Measurements from ENCODE around the gene PDXP.
A peak's percentile ranks its signal among the peaks of the same experiment; 100 is the strongest.

PDXP gene

GRCh38 chr22:37681001-37681424 lies 22.5 kb downstream of the PDXP start:
- H3K4me3 ChIP-seq (ENCODE audit: low read length): no peak overlapping the region
- DNase-seq (ENCODE audit: low read depth): peak; percentile 16
- no peak for TF ChIP-seq CTCF (IDR thresholded peaks at IDR 0.05; ENCODE audit: insufficient read depth, low read depth, low read length, missing control alignments)

GRCh38 chr22:37681556-37682049 lies 23.1 kb downstream of the PDXP start:
- peak; percentile 81 for DNase-seq (ENCODE audit: low read depth)
- H3K4me3 ChIP-seq (ENCODE audit: low read length): no peak overlapping the region
- peak; percentile 88 for TF ChIP-seq CTCF (IDR thresholded peaks at IDR 0.05; ENCODE audit: insufficient read depth, low read depth, low read length, missing control alignments)

- H3K4me3 ChIP-seq (ENCODE audit: low read length): no peak overlapping the region
- DNase-seq (ENCODE audit: low read depth): peak; percentile 93
- no peak for TF ChIP-seq CTCF (IDR thresholded peaks at IDR 0.05; ENCODE audit: insufficient read depth, low read depth, low read length, missing control alignments)
Measured at GRCh38 chr22:37684803-37685615, 26.5 kb downstream of the PDXP start.

GRCh38 chr22:37686002-37686982 lies 27.8 kb downstream of the PDXP start, which contains the start of gene NOL12:
Gene NOL12 (plus strand): TSS chr22:37686343. CDS start chr22:37686393, 50 bp downstream.
- peak; percentile 91 for DNase-seq (ENCODE audit: low read depth)
- TF ChIP-seq CTCF (IDR thresholded peaks at IDR 0.05; ENCODE audit: insufficient read depth, low read depth, low read length, missing control alignments): no peak
- peak within 1 kb of the TSS; percentile 97 for H3K4me3 ChIP-seq (ENCODE audit: low read length)

- no peak for TF ChIP-seq CTCF (IDR thresholded peaks at IDR 0.05; ENCODE audit: insufficient read depth, low read depth, low read length, missing control alignments)
- DNase-seq (ENCODE audit: low read depth): peak; percentile 61
- H3K4me3 ChIP-seq (ENCODE audit: low read length): no peak overlapping the region
Measured at GRCh38 chr22:37690407-37690806, 31.9 kb downstream of the PDXP start.

GRCh38 chr22:37690901-37691504 lies 32.5 kb downstream of the PDXP start:
- DNase-seq (ENCODE audit: low read depth): peak; percentile 94
- no peak for TF ChIP-seq CTCF (IDR thresholded peaks at IDR 0.05; ENCODE audit: insufficient read depth, low read depth, low read length, missing control alignments)
- H3K4me3 ChIP-seq (ENCODE audit: low read length): no peak overlapping the region

Measured in epithelial cell of esophagus (primary cell).